ENCODE measurements around the gene ETFBKMT.
A peak's percentile ranks its signal among the peaks of the same experiment; 100 is the strongest.
"Not testable (repeated sequence)": the region's sequence is repeated elsewhere in the genome, so short reads cannot be mapped to it uniquely, and the experiment has no call there.

ETFBKMT gene

DNA sequence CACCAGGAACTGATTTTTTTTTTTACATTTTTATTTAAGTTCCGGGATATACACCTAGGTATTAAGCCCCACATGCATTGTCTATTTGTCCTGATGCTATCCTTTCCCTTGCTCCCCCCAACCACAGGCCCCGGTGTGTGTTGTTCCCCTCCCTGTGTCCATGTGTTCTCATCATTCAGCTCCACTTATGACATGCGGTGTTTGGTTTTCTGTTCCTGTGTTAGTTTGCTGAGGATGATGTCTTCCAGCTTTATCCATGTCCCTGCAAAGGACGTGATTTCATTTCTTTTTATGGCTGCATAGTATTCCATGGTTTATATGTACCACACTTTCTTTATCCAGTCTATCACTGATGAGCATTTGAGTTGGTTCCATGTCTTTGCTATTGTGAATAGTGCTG, 57.5 kb downstream of the ETFBKMT start:
- H3K79me1 ChIP-seq (ENCODE audit: low read length); H3K9ac ChIP-seq (ENCODE audit: low read length); H4K8ac ChIP-seq (ENCODE audit: low read depth, low read length); H3K4me1 ChIP-seq (ENCODE audit: control insufficient read depth, low read depth, low read length); H2AK5ac ChIP-seq (ENCODE audit: low read length); DNase-seq; H3K27me3 ChIP-seq (ENCODE audit: insufficient read depth, low read length, poor library complexity); H2BK5ac ChIP-seq (ENCODE audit: low read length); H2BK120ac ChIP-seq (ENCODE audit: low read depth, low read length); H3K27ac ChIP-seq (ENCODE audit: low read depth, low read length); H3K18ac ChIP-seq (ENCODE audit: low read length); H3K23ac ChIP-seq (ENCODE audit: low read length); H3K4ac ChIP-seq (ENCODE audit: low read depth, low read length); H3K56ac ChIP-seq (ENCODE audit: low read length); H2BK15ac ChIP-seq (replicated peaks; ENCODE audit: low read depth); H3K36me3 ChIP-seq (ENCODE audit: control insufficient read depth, insufficient read depth, low read length); H3K4me2 ChIP-seq (ENCODE audit: low read length); H3K79me2 ChIP-seq (ENCODE audit: control insufficient read depth, insufficient read depth, low read length); H4K5ac ChIP-seq (ENCODE audit: low read length); H3K4me3 ChIP-seq (ENCODE audit: low read length): not testable (repeated sequence)
- no CpG with 5 or more reads among the region's 4 CpGs for WGBS (ENCODE audit: extremely low coverage, insufficient coverage, low lambda C conversion rate)

DNA sequence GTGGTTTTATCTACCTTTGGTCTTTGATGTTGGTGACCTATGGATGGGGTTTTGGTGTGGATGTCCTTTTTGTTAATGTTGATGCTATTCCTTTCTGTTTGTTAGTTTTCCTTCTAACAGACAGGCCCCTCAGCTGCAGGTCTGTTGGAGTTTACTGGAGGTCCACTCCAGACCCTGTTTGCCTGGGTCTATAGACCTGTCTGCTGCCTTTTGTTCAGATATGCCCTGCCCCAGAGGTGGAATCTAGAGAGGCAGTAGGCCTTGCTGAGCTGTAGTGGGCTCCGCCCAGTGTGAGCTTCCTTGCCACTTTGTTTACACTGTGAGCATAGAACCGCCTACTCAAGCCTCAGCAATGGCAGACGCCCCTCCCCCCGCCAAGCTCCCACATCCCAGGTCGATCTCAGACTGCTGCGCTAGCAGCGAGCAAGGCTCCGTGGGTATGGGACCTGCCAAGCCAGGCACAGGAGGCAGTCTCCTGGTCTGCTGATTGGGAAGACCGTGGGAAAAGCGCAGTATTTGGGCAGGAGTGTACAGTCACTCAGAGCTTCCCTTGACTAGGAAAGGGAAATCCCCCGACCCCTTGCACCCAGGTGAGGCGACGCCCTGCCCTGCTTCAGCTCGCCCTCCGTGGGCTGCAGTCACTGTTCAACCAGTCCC, 59.2 kb downstream of the ETFBKMT start:
- no CpG with 5 or more reads among the region's 15 CpGs for WGBS (ENCODE audit: extremely low coverage, insufficient coverage, low lambda C conversion rate)
- not testable (repeated sequence) for H3K4me3 ChIP-seq (ENCODE audit: low read length)
- DNase-seq = peak; percentile 78

DNA sequence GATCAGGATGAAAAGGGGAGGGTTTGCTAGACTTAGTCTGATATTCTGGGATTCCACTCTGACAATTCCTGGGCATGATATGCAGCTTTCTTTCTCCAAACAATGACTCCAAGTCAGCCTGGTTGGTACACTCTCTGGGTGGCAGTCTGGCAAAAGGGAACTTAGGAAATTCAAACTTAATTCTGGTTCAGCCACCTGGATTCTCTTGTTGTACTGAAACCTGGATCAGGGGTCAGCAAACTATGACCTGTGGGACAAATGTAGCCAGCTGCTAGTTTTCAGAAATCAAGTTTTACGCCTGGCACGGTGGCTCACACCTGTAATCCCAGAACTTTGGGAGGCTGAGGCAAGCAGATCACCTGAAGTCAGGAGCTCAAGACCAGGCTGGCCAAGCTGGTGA, 63.1 kb downstream of the ETFBKMT start:
- H3K4me2 ChIP-seq (ENCODE audit: low read length) = no peak overlapping the region
- no peak overlapping the region for H2BK15ac ChIP-seq (replicated peaks; ENCODE audit: low read depth)
- no peak overlapping the region for H3K18ac ChIP-seq (ENCODE audit: low read length)
- H3K56ac ChIP-seq (ENCODE audit: low read length) = no peak overlapping the region
- H4K8ac ChIP-seq (ENCODE audit: low read depth, low read length) = no peak overlapping the region
- no peak overlapping the region for H3K27ac ChIP-seq (ENCODE audit: low read depth, low read length)
- peak overlapping the region; percentile 21 for H3K4ac ChIP-seq (ENCODE audit: low read depth, low read length)
- no peaks in the 10 kb centered on the region for H3K36me3 ChIP-seq (ENCODE audit: control insufficient read depth, insufficient read depth, low read length)
- no peak overlapping the region for H4K5ac ChIP-seq (ENCODE audit: low read length)
- WGBS (ENCODE audit: extremely low coverage, insufficient coverage, low lambda C conversion rate) = no CpG with 5 or more reads among the region's 2 CpGs
- peaks cover 5% of the 10 kb centered on the region for H3K4me1 ChIP-seq (ENCODE audit: control insufficient read depth, low read depth, low read length)
- no peak overlapping the region for H3K4me3 ChIP-seq (ENCODE audit: low read length)
- no peak overlapping the region for H3K23ac ChIP-seq (ENCODE audit: low read length)
- no peaks in the 10 kb centered on the region for H3K79me2 ChIP-seq (ENCODE audit: control insufficient read depth, insufficient read depth, low read length)
- H3K9ac ChIP-seq (ENCODE audit: low read length) = no peak overlapping the region
- H2AK5ac ChIP-seq (ENCODE audit: low read length) = no peak overlapping the region
- no peak overlapping the region for H2BK120ac ChIP-seq (ENCODE audit: low read depth, low read length)
- peaks cover 2% of the 10 kb centered on the region for H3K79me1 ChIP-seq (ENCODE audit: low read length)
- no peaks in the 10 kb centered on the region for H3K27me3 ChIP-seq (ENCODE audit: insufficient read depth, low read length, poor library complexity)
- no peak overlapping the region for H2BK5ac ChIP-seq (ENCODE audit: low read length)
- DNase-seq = no peak

More for the DNA sequence above, 59.2 kb downstream of the ETFBKMT start:
- not testable (repeated sequence) for H3K4me1 ChIP-seq (ENCODE audit: control insufficient read depth, low read depth, low read length); H3K79me1 ChIP-seq (ENCODE audit: low read length); H3K27me3 ChIP-seq (ENCODE audit: insufficient read depth, low read length, poor library complexity); H4K5ac ChIP-seq (ENCODE audit: low read length); H3K27ac ChIP-seq (ENCODE audit: low read depth, low read length); H3K36me3 ChIP-seq (ENCODE audit: control insufficient read depth, insufficient read depth, low read length); H2BK15ac ChIP-seq (replicated peaks; ENCODE audit: low read depth); H3K79me2 ChIP-seq (ENCODE audit: control insufficient read depth, insufficient read depth, low read length); H2AK5ac ChIP-seq (ENCODE audit: low read length); H4K8ac ChIP-seq (ENCODE audit: low read depth, low read length); H2BK5ac ChIP-seq (ENCODE audit: low read length); H3K18ac ChIP-seq (ENCODE audit: low read length); H2BK120ac ChIP-seq (ENCODE audit: low read depth, low read length); H3K9ac ChIP-seq (ENCODE audit: low read length); H3K4me2 ChIP-seq (ENCODE audit: low read length); H3K23ac ChIP-seq (ENCODE audit: low read length); H3K4ac ChIP-seq (ENCODE audit: low read depth, low read length)
- peak overlapping the region; percentile 58 for H3K56ac ChIP-seq (ENCODE audit: low read length)

All from mesendoderm (in vitro differentiated cells).